Ureter (tissue), 1 donor: Measurements from ENCODE around the gene HSPA14. TPM values are rescaled to one million over a fixed set of nuclear protein-coding genes. Genes with fewer than 3 reads are reported as not detected.
"Not testable (repeated sequence)": the region's sequence is repeated elsewhere in the genome, so short reads cannot be mapped to it uniquely, and the experiment has no call there.

Source experiments
- DNase-seq: peaks from one replicate; pipeline ENCODE4 v3.0.0-alpha.2; 2020; ENCODE audit warnings: low spot score
- total RNA-seq: library from RNA; stranded (reverse); gene quantifications from one replicate; pipeline ENCODE4 v1.2.4, GENCODE V29; 2023
- donor health status: DM: yes; HTN: yes; CAD: no.

Gene HSPA14, protein sequence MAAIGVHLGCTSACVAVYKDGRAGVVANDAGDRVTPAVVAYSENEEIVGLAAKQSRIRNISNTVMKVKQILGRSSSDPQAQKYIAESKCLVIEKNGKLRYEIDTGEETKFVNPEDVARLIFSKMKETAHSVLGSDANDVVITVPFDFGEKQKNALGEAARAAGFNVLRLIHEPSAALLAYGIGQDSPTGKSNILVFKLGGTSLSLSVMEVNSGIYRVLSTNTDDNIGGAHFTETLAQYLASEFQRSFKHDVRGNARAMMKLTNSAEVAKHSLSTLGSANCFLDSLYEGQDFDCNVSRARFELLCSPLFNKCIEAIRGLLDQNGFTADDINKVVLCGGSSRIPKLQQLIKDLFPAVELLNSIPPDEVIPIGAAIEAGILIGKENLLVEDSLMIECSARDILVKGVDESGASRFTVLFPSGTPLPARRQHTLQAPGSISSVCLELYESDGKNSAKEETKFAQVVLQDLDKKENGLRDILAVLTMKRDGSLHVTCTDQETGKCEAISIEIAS
- total RNA-seq, result 15.4 TPM

- DNase-seq, result peak; percentile 100
Observed at GRCh38 chr10:14837757-14838581, at the start of gene HSPA14, which contains the start of the genes CDNF and MSANTD7. Gene HSPA14 (plus strand): TSS chr10:14838306. CDS start chr10:14838403, 97 bp downstream. Gene CDNF (minus strand): TSS chr10:14838037. CDS start chr10:14837946, 91 bp downstream. Gene MSANTD7 (plus strand): TSS chr10:14838306. CDS start chr10:14842285, 3,979 bp downstream.

DNA sequence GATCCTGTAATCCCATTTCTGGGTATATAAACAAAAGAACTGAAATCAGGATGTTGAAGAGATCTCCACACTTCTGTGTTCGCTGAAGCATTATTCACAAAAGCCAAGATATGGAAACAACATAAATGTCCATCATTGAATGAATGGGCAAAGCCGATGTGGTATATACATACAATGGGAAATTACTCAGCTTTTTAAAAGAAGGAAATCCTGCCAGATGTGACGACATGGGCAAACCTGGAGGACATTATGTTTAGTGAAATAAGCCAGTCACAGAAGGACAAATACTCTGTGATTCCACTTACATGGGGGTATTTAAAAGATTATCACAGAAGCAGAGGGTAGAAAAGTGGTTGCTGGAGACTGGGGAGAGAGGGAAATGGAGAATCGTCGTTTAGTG is 39.5 kb upstream of the HSPA14 start:
- no peak for DNase-seq

DNA sequence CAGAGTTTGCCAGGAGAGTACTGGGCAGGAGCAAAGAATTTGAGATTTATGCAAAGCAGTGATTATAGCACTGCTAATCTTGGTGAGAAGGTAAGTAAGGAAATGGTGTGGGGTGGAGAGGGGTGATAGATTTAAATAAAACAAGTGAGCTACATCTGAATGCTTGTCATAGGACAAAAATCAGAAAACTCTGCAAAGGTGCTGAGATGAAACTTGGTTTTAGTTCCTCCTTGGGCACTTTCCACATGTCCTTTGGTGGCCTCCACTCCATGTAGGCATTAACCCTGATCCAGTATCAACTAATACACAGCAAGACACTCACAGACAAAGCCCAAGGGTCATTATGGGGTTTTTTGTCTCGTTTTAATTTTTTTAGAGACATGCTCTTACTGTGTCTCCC is 37.7 kb upstream of the HSPA14 start:
- no peak for DNase-seq

- DNase-seq, result no peak
Observed at GRCh38 chr10:14801723-14802122, 36.4 kb upstream of the HSPA14 start.

- no peak for DNase-seq
Observed at GRCh38 chr10:14803827-14804226, 34.3 kb upstream of the HSPA14 start.

DNA sequence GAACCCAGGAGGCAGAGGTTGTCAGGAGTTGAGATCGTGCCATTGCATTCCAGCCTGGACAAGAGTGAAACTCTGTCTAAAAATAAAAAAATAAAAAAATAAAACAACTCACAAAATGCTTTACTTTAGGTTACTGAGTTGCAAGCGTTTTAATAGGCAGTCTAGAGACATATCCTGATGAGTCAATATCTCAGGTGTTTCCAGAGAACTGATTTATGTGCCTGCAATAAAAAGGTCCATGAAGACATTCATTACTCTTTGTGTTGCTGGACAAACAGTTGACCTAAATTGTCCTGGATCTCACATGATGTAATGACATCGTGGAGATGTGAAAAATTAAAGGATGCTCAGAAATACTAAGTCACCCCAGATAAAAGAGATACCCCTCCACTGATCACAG is 31.8 kb upstream of the HSPA14 start:
- no peak for DNase-seq

DNA sequence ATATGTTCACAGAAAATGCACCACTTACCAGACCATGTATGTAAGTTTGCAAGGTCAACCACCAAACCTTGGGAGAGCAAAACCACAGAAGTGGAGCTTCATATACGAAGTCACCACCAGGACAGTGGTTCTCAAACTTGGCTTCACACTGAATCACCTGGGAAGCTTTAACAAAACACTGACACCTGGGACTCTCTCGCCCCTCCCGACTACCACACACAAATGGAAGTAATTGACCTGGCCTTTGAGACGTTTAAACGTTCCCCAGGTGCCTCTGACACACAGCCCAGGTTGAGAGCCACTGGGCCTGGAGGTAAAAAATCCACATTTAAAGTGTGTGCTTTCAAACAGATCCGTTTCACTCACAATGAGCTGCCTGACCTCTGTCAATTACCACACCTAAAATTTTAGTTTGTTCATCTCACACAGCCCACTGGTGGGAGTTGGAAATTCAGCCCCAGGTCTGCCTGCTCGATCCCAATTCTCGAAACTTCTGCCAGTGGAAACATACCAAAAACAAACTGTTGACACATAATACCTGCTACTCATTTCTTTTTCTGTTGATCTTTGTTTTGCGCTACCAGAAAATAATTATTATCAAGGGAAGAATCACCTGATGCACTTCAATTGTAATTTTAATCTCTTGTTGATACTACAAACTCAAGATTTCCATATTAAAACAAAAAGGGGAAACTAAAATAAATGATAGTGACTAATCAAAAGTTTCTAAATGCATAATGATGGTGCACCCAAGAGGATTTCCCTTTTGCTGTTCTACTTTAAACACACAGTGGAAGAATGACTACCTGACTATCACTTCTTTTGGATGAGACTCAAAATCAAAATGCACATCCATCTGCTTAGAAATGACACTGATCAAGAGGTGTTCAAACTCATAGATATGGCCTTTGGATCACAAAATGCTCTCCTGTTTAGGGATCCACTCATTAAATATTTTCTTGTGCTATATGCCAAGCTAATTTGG is 26.8 kb upstream of the HSPA14 start:
- DNase-seq, result no peak

- no peak for DNase-seq
Observed at GRCh38 chr10:14812271-14812670, 25.8 kb upstream of the HSPA14 start.

GRCh38 chr10:14815681-14816080 is 22.4 kb upstream of the HSPA14 start:
- no peak for DNase-seq

- DNase-seq, result not testable (repeated sequence)
Observed at GRCh38 chr10:14816717-14817116, 21.4 kb upstream of the HSPA14 start.

DNA sequence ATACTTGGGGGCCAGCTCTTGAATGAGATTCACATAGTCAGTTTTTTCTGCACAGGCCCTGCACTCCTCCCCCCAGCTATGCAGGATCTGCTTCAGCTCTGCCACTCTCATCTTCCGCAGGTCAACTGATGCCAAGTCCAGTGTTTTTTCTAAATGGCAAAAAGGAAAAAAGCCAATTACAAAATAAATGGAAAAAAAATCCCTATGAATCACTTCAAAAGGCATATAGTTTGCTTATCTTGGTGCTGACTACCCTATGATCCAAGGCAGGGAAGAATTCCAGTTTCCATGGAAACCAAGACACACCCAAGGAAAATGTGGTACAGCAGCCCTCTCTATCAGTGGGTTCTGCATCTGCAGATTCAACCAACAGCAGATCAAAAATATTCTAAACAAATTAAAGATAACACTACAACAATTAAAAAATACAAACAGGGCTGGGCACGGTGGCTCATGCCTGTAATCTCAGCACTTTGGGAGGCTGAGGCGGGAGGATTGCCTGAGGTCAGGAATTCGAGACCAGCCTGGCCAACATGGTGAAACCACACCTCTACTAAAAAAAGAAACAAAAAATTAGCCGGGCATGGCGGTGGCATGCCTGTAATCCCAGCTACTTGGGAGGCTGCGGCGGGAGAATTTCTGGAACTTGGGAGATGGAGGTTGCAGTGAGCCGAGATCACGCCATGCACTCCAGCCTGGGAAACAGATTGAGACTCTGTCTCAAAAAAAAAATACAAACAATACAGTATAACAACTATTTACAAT is 17.9 kb upstream of the HSPA14 start:
- no peak for DNase-seq

- DNase-seq, result no peak
Observed at GRCh38 chr10:14820775-14821154, 17.3 kb upstream of the HSPA14 start.

DNA sequence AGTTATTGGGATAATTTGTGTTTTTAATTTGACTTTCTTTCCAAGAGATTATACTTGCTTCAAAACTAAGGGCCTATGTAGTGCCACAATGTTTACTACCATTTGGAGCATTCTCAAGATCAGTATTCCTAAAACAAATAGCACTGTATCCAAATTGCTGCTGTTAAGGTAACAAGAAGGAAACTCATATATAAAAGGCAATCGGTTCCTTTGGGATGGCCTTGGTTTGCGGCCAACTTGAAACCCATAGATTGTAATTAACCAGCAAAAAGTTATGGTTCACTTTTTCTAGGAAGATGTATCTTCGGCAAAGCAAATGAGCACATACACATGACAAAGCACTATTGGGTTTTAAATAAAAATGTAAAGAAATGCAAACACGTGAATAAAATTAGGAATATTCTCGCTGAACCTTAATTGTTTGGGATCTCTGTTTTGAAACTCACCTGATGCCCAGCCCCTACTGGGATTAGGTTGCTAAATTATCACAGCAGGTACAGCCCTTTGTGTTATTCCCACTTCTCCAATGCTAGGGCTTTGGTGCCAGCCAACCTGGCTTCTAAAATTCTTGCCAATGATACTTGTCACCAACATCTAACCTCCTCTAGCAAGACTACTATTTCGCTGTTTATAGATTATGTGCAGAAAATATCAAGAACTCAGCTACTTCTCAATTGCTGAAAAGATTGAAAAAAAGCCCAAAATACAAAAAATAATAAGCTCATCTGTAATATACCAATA is 16.3 kb upstream of the HSPA14 start:
- no peak for DNase-seq

DNA sequence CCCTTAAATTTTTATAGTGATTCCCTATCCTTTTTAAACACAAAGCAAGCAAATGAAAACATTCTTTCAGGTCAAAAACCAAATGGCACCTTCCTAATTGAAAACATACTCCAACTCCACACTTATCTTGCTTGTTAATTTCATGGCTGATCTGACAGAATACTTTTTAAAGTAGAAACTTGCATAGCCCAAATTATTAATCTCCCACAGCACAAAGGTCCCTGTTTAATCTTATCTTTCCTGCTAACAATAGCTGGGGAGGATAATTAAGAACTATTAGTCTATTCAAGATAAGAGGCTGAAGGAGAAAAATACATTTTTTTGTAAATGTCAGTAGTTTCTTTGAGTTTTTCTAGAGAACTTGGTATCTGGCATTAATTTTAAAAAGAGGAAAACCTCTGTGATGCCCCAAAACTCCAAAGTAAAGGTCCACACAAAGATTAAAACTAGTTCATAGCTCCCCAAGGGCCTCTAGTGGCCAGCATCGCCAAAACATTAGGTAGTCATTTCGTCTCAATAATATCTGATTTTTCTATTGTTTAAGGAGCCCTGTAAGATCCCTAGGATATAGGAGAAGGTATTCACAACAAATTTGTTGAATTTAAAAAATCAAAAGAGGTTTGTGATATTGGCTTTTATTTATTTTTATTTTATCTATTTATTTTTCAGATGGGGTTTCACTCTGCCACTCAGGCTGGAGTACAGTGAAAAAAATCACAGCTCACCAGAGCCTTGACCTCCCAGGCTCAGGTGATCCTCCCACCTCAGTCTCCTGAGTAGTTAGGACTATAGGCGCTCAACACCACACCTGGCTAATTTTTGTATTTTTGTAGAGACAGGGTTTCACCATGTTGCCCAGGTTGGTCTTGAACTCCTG is 15.0 kb upstream of the HSPA14 start:
- DNase-seq, result no peak

GRCh38 chr10:14823966-14824365 is 14.1 kb upstream of the HSPA14 start:
- no peak for DNase-seq

GRCh38 chr10:14826076-14826829 is 11.9 kb upstream of the HSPA14 start:
- DNase-seq, result no peak

- DNase-seq, result no peak
Observed at GRCh38 chr10:14833106-14833505, 5.0 kb upstream of the HSPA14 start.

DNA sequence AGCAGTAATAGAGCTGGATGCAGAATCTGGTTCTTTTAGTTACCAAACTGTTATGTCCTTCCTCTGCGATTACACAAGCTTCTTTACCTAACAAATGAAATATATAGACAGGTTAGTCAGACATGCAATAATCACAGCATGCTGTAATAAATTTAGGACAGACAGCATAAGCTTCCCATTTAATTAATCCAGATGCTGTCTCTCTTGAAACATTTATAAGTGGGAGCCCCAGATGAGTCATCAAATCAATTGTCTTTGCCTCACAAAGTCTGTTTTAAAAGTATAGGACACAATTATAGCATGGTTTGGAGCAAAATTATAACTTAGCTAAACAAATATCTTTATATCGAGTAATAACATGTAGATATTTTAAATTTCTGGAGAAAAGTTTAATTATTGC is 1.9 kb upstream of the HSPA14 start:
- no peak for DNase-seq
